ENCODE results near the gene CKS1B.

The CKS1B gene

GRCh38 chr1:155009742-155010141, 35.3 kb downstream of the CKS1B start:
- TF ChIP-seq ZBTB7A (IDR thresholded peaks at IDR 0.05; ENCODE audit: low read depth) (no peak), RAD21 (IDR thresholded peaks at IDR 0.05; ENCODE audit: low read depth) (no peak), YY1 (IDR thresholded peaks at IDR 0.05; ENCODE audit: low read depth) (no peak), TEAD4 (IDR thresholded peaks at IDR 0.05) (no peak), CEBPB (IDR thresholded peaks at IDR 0.05) (no peak), CREB1 (IDR thresholded peaks at IDR 0.05; ENCODE audit: low read depth) (no peak)
- TF ChIP-seq, protein P1, sequence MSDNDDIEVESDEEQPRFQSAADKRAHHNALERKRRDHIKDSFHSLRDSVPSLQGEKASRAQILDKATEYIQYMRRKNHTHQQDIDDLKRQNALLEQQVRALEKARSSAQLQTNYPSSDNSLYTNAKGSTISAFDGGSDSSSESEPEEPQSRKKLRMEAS (IDR thresholded peaks at IDR 0.05), result no peak

DNA sequence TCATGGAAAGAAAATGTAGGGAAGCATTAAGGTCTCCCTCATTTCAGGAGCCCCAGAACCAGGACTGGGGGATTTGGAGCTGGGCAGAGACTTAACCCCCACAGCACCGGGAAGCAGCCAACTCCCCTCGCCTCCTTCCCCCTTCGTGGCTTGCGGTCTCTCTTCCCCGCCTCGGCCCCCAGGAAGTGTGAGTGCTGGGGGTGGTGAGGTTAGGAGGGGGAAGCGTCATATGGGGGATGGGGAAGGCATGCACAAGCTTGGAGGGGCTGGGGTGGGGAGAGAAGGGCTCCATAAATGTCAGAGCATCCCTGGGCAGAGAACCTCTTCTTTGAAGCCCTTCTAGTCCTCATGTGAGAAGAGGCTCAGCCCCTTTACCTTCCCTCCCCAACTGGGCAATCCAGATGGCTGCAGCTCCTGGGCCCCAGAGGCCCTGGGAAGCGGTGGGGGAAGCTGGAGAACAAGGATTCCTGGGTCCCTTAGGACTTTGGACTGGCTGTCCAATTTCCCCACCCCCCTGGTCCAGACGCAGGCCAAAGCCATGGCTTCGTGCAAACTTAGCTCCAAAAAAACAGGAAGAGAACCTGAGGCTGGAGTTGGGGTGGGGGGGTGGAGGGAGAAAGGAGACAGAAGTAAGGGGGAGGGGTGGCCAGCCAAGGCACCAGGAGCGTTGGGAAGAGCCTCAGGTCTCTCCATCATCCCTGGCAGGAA, 35.9 kb downstream of the CKS1B start:
- no peak for TF ChIP-seq TCF12 (IDR thresholded peaks at IDR 0.05; ENCODE audit: low read depth)
- no peak for TF ChIP-seq FOXM1 (IDR thresholded peaks at IDR 0.05; ENCODE audit: borderline replicate concordance, low read depth)
- no peak for TF ChIP-seq ZBTB7A (IDR thresholded peaks at IDR 0.05; ENCODE audit: low read depth)
- TF ChIP-seq CREB1 (IDR thresholded peaks at IDR 0.05; ENCODE audit: low read depth), result no peak
- TF ChIP-seq, protein P1 (IDR thresholded peaks at IDR 0.05), result no peak
- no peak for TF ChIP-seq YY1 (IDR thresholded peaks at IDR 0.05; ENCODE audit: low read depth)
- no peak for TF ChIP-seq EP300 (IDR thresholded peaks at IDR 0.05; ENCODE audit: borderline replicate concordance)
- TF ChIP-seq RAD21 (IDR thresholded peaks at IDR 0.05; ENCODE audit: low read depth), result no peak
- TF ChIP-seq TAF1 (IDR thresholded peaks at IDR 0.05; ENCODE audit: low read depth), result no peak
- no peak for TF ChIP-seq CEBPB (IDR thresholded peaks at IDR 0.05)

DNA sequence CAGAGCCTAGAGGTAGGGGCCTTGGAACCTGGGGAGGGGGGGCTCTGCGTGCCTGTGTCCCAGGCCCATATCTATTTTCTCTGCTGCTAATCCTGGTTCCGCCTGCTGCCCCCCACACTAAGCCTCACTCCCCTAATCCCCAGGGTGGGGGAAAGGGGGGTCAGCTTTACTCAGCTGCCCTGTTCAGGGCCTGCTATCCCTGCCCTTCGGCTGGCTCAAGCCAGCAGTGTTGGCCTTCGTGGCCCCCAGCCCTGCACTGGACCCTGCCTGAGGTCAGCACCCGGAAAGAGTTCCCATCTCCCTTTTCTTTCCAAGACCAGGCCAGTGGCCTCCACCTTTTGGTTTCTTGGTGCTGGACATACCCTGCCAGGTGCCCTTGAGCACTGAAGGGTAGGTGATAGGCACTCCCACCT, 36.5 kb downstream of the CKS1B start:
- TF ChIP-seq ZBTB7A (IDR thresholded peaks at IDR 0.05; ENCODE audit: low read depth) (no peak), RAD21 (IDR thresholded peaks at IDR 0.05; ENCODE audit: low read depth) (no peak), REST (IDR thresholded peaks at IDR 0.05; ENCODE audit: low read depth) (no peak), TCF12 (IDR thresholded peaks at IDR 0.05; ENCODE audit: low read depth) (no peak), TAF1 (IDR thresholded peaks at IDR 0.05; ENCODE audit: low read depth) (no peak), YY1 (IDR thresholded peaks at IDR 0.05; ENCODE audit: low read depth) (no peak), CREB1 (IDR thresholded peaks at IDR 0.05; ENCODE audit: low read depth) (no peak), EP300 (IDR thresholded peaks at IDR 0.05; ENCODE audit: borderline replicate concordance) (no peak), EGR1 (IDR thresholded peaks at IDR 0.05) (no peak), TEAD4 (IDR thresholded peaks at IDR 0.05) (no peak), NFIC (IDR thresholded peaks at IDR 0.05) (no peak), CEBPB (IDR thresholded peaks at IDR 0.05) (no peak), FOXM1 (IDR thresholded peaks at IDR 0.05; ENCODE audit: borderline replicate concordance, low read depth) (no peak)
- TF ChIP-seq, protein P1 (IDR thresholded peaks at IDR 0.05), result no peak
- TF ChIP-seq, protein P2, sequence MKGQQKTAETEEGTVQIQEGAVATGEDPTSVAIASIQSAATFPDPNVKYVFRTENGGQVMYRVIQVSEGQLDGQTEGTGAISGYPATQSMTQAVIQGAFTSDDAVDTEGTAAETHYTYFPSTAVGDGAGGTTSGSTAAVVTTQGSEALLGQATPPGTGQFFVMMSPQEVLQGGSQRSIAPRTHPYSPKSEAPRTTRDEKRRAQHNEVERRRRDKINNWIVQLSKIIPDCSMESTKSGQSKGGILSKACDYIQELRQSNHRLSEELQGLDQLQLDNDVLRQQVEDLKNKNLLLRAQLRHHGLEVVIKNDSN (IDR thresholded peaks at IDR 0.05), result no peak

DNA sequence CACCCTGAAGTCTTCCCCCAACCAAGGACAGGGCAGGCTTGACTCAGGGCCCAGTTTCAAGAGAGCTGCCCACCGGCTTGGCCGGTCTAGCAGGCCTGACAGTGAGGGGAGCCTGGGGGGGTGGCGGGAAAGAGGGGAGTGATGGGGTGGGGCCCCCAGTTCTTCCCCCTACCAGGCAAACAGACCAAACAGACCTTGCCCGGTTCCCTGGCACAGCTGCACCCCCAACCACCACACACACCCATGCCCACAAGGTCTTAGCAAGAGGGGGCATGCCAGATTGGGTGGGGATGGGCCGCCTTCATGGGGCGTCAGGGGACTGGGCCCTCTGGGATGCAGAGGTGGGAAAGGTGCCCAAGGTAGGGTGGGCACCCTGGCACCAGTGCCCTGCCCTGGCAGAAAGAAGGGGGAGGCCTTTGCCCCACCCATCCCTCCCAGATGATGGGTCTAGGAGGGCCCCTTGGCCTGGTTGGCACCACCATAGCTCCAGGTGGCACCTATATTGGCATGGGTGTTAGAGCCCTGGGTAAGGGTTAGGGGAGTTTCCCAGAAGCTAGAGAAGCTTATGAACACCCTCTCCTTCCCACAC, 37.0 kb downstream of the CKS1B start:
- TF ChIP-seq ZBTB7A (IDR thresholded peaks at IDR 0.05; ENCODE audit: low read depth) (no peak), TEAD4 (IDR thresholded peaks at IDR 0.05) (no peak), CEBPB (IDR thresholded peaks at IDR 0.05) (no peak), REST (IDR thresholded peaks at IDR 0.05; ENCODE audit: low read depth) (no peak), TAF1 (IDR thresholded peaks at IDR 0.05; ENCODE audit: low read depth) (no peak), TCF12 (IDR thresholded peaks at IDR 0.05; ENCODE audit: low read depth) (no peak)

DNA sequence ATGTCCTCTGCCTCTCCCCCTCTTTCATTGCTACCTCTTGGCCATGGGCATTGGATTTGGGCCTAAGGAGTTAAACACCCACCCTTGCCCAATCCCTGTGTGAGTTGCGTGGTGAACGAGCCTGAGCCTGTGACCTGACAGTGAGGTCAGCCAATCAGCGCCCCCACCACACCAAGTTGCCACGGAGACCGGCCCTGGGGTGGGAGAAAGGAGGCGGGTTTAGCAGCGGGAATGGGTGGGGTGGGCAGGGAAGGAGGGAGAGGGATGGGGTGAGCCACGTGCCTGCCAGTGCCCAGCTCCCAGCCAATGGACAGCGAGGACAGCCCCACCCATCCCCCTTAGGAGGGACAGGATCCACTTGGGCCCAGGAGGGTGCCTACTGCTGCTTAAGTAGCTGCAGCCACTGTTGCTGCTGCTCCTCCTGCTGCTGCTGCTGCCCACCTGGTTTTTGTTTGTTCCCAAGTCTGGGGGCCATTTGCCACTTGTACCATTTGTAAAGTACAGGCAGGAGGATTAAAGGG, 37.6 kb downstream of the CKS1B start:
- TF ChIP-seq RAD21 (IDR thresholded peaks at IDR 0.05; ENCODE audit: low read depth) (no peak), YY1 (IDR thresholded peaks at IDR 0.05; ENCODE audit: low read depth) (no peak), REST (IDR thresholded peaks at IDR 0.05; ENCODE audit: low read depth) (no peak), TEAD4 (IDR thresholded peaks at IDR 0.05) (no peak), EGR1 (IDR thresholded peaks at IDR 0.05) (0 out of 2 replicates have a peak, but pooled peaks have one; percentile 9), CREB1 (IDR thresholded peaks at IDR 0.05; ENCODE audit: low read depth) (no peak), NFIC (IDR thresholded peaks at IDR 0.05) (no peak), EP300 (IDR thresholded peaks at IDR 0.05; ENCODE audit: borderline replicate concordance) (no peak), CEBPB (IDR thresholded peaks at IDR 0.05) (peak; percentile 81), FOXM1 (IDR thresholded peaks at IDR 0.05; ENCODE audit: borderline replicate concordance, low read depth) (no peak), TCF12 (IDR thresholded peaks at IDR 0.05; ENCODE audit: low read depth) (peak; percentile 65; the same call in 1 of the 2 replicates), TAF1 (IDR thresholded peaks at IDR 0.05; ENCODE audit: low read depth) (no peak), ZBTB7A (IDR thresholded peaks at IDR 0.05; ENCODE audit: low read depth) (no peak)
- TF ChIP-seq, protein P2 (IDR thresholded peaks at IDR 0.05), result peak; percentile 94
- TF ChIP-seq, protein P1 (IDR thresholded peaks at IDR 0.05), result peak; percentile 79
